ENCODE measurements around the gene FAM107B.

DNA sequence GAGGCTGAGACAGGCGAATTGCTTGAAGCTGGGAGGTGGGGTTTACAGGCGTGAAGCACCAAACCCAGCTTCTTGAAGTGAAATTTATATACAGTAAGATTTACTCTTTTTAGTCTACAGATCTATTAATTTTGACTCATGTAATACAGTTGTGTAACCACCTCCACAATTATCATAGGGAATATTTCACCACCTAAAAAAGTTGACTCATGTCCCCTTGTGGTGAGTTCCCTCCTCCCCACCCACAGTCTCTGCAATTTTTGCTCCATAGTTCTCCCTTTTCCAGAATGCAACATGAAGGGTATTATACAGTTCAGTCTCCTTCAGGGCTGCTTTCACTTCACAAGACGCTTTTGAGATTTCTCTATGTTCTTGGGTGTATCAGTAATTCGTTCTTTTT, 156.8 kb downstream of the FAM107B start:
- TF ChIP-seq, protein P1, sequence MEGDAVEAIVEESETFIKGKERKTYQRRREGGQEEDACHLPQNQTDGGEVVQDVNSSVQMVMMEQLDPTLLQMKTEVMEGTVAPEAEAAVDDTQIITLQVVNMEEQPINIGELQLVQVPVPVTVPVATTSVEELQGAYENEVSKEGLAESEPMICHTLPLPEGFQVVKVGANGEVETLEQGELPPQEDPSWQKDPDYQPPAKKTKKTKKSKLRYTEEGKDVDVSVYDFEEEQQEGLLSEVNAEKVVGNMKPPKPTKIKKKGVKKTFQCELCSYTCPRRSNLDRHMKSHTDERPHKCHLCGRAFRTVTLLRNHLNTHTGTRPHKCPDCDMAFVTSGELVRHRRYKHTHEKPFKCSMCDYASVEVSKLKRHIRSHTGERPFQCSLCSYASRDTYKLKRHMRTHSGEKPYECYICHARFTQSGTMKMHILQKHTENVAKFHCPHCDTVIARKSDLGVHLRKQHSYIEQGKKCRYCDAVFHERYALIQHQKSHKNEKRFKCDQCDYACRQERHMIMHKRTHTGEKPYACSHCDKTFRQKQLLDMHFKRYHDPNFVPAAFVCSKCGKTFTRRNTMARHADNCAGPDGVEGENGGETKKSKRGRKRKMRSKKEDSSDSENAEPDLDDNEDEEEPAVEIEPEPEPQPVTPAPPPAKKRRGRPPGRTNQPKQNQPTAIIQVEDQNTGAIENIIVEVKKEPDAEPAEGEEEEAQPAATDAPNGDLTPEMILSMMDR (IDR thresholded peaks at IDR 0.05), result peak in 1 of 12 donors; percentile 24
- TF ChIP-seq POLR2A (IDR thresholded peaks at IDR 0.05), result no peak

All from heart left ventricle (tissue), 13 donors.